NT2/D1 (cell line): Measurements from ENCODE around the gene C10orf90.

Source experiments
- SUZ12 ChIP-seq: IDR thresholded peaks from 2 replicates; pipeline ENCODE4 v1.6.1; 2011; ENCODE audit not compliant: insufficient read length, insufficient read depth; ENCODE audit errors: extremely low read depth
- YY1 ChIP-seq: IDR thresholded peaks from 2 replicates; pipeline ENCODE4 v1.6.1; 2011; ENCODE audit not compliant: insufficient read length, insufficient read depth
- ZNF274 ChIP-seq: IDR thresholded peaks from 2 replicates; pipeline ENCODE4 v1.6.1; 2011; ENCODE audit warnings: mild to moderate bottlenecking, low read depth, low read length

GRCh38 chr10:126521399-126521798, 149.1 kb downstream of the C10orf90 start:
- no peak for TF ChIP-seq YY1
- no peak for TF ChIP-seq ZNF274
- no peak for TF ChIP-seq SUZ12
